ENCODE results near the gene KRTCAP2. TPM values are rescaled to one million over a fixed set of nuclear protein-coding genes. Genes with fewer than 3 reads are reported as not detected.

KRTCAP2 gene
- total and polyA plus RNA-seq, 4 donors, result 49.8 to 224 (median 99.8) TPM

GRCh38 chr1:155140630-155140953 is 32.5 kb downstream of the KRTCAP2 start:
- Histone ChIP-seq H3K9me3 (ENCODE audit: control insufficient read depth in 4 of 4, low read length in 3 of 4) (no peaks in the 10 kb centered on the region), H3K27me3 (ENCODE audit: control insufficient read depth in 4 of 4, insufficient read depth in 4 of 4, low read length in 3 of 4) (no peaks in the 10 kb centered on the region), H3K9ac (ENCODE audit: low read depth in 1 of 2, low read length in 2 of 2) (no peak overlapping the region), H3K36me3 (ENCODE audit: control insufficient read depth in 4 of 4, insufficient read depth in 3 of 4, low read depth in 1 of 4, low read length in 3 of 4) (no peaks in the 10 kb centered on the region), H3K4me3 (ENCODE audit: low read depth in 1 of 3, low read length in 3 of 3) (peak overlapping the region; percentile 73 to 87 (median 83)), H3K27ac (ENCODE audit: low read depth in 1 of 2, low read length in 2 of 2) (peak overlapping the region in 1 of 2 donors; percentile 80), H3K4me1 (ENCODE audit: control insufficient read depth in 4 of 4, insufficient read depth in 4 of 4, low read length in 3 of 4) (peaks cover 0 to 23% (median 14%) of the 10 kb centered on the region in 4 donors)
- no peak for TF ChIP-seq JUND (IDR thresholded peaks at IDR 0.05)
- peak in 1 of 2 donors; percentile 10 for TF ChIP-seq GABPA (IDR thresholded peaks at IDR 0.05 in 1 of 2, conservative IDR thresholded peaks at IDR 0.05 in 1 of 2)
- no peak for DNase-seq (ENCODE audit: low spot score)
- WGBS, result 5% methylated on average over 11 of the region's 11 CpGs

- no peak for TF ChIP-seq RAD21 (IDR thresholded peaks at IDR 0.05)
- TF ChIP-seq RXRA (IDR thresholded peaks at IDR 0.05), result no peak
- TF ChIP-seq FOXA2 (IDR thresholded peaks at IDR 0.05), result no peak
- no peak for TF ChIP-seq HNF4A (conservative IDR thresholded peaks at IDR 0.05)
- no peak for TF ChIP-seq JUND (IDR thresholded peaks at IDR 0.05)
- no peak for TF ChIP-seq NR2F2 (IDR thresholded peaks at IDR 0.05)
- TF ChIP-seq REST (IDR thresholded peaks at IDR 0.05), result peak; percentile 70
- TF ChIP-seq EGR1 (IDR thresholded peaks at IDR 0.05; ENCODE audit: low read depth in 2 of 2), result peak in 1 of 2 donors; percentile 25
- TF ChIP-seq GABPA (IDR thresholded peaks at IDR 0.05 in 1 of 2, conservative IDR thresholded peaks at IDR 0.05 in 1 of 2), result peak; percentile 97 to 99
- peak; percentile 28 for TF ChIP-seq TAF1 (conservative IDR thresholded peaks at IDR 0.05)
- TF ChIP-seq FOXA1 (IDR thresholded peaks at IDR 0.05), result peak; percentile 8
- TF ChIP-seq YY1 (IDR thresholded peaks at IDR 0.05), result peak; percentile 83
- no peak for TF ChIP-seq MAX (IDR thresholded peaks at IDR 0.05)
- no peak for TF ChIP-seq ZBTB33 (IDR thresholded peaks at IDR 0.05)
- TF ChIP-seq CTCF (IDR thresholded peaks at IDR 0.05; ENCODE audit: low read depth, low read length, missing input control), result no peak
- no peak for TF ChIP-seq ATF3 (IDR thresholded peaks at IDR 0.05)
- peak; percentile 89 for DNase-seq (ENCODE audit: low spot score)
- Histone ChIP-seq H3K4me3 (ENCODE audit: low read depth in 1 of 3, low read length in 3 of 3) (peak within 1 kb of the TSS; percentile 73 to 87 (median 83)), H3K9me3 (ENCODE audit: control insufficient read depth in 4 of 4, low read length in 3 of 4) (no peaks in the 10 kb centered on the region), H3K4me1 (ENCODE audit: control insufficient read depth in 4 of 4, insufficient read depth in 4 of 4, low read length in 3 of 4) (peaks cover 0 to 27% (median 15%) of the 10 kb centered on the region in 4 donors), H3K27ac (ENCODE audit: low read depth in 1 of 2, low read length in 2 of 2) (peak within 1 kb of the TSS; percentile 80 to 97), H3K9ac (ENCODE audit: low read depth in 1 of 2, low read length in 2 of 2) (peak within 1 kb of the TSS; percentile 75 to 94), H3K27me3 (ENCODE audit: control insufficient read depth in 4 of 4, insufficient read depth in 4 of 4, low read length in 3 of 4) (no peaks in the 10 kb centered on the region), H3K36me3 (ENCODE audit: control insufficient read depth in 4 of 4, insufficient read depth in 3 of 4, low read depth in 1 of 4, low read length in 3 of 4) (no peaks in the 10 kb centered on the region)
- WGBS, result under 1% methylated on average over 42 of the region's 42 CpGs
Observed at GRCh38 chr1:155139895-155140629, 33.0 kb downstream of the KRTCAP2 start, which contains the start of gene DPM3. DPM3 (minus strand) TSS chr1:155140531; CDS start chr1:155140240, 291 bp downstream.
